ENCODE results near the gene OR13J1. TPM values are rescaled to one million over a fixed set of nuclear protein-coding genes. Genes with fewer than 3 reads are reported as not detected.

Gene OR13J1
- total and polyA plus RNA-seq, 2 experiments from 2014 or later = 0.15 TPM; not detected in 1

DNA sequence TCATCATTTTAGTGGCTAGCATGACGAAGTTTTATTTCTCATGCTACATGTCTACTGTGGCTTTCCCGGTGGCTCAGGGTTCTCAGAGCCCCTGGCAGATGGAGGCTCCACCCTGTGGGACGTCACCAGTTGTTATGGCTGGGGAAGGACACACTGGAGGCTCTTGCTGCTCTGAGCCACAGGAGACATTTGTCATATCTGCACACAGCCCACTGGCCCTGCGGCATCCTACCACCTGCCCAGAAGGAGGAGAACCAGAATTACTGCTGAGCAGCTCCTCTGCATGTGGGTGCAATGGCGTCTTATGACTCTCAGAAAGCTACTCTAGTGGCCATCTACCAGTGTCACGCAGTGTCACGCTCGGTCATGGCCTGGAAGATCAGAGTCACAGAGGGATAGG lies 6.6 kb downstream of the OR13J1 start (continued):
- TF ChIP-seq, protein P1, sequence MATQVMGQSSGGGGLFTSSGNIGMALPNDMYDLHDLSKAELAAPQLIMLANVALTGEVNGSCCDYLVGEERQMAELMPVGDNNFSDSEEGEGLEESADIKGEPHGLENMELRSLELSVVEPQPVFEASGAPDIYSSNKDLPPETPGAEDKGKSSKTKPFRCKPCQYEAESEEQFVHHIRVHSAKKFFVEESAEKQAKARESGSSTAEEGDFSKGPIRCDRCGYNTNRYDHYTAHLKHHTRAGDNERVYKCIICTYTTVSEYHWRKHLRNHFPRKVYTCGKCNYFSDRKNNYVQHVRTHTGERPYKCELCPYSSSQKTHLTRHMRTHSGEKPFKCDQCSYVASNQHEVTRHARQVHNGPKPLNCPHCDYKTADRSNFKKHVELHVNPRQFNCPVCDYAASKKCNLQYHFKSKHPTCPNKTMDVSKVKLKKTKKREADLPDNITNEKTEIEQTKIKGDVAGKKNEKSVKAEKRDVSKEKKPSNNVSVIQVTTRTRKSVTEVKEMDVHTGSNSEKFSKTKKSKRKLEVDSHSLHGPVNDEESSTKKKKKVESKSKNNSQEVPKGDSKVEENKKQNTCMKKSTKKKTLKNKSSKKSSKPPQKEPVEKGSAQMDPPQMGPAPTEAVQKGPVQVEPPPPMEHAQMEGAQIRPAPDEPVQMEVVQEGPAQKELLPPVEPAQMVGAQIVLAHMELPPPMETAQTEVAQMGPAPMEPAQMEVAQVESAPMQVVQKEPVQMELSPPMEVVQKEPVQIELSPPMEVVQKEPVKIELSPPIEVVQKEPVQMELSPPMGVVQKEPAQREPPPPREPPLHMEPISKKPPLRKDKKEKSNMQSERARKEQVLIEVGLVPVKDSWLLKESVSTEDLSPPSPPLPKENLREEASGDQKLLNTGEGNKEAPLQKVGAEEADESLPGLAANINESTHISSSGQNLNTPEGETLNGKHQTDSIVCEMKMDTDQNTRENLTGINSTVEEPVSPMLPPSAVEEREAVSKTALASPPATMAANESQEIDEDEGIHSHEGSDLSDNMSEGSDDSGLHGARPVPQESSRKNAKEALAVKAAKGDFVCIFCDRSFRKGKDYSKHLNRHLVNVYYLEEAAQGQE (IDR thresholded peaks at IDR 0.05; ENCODE audit: unreplicated experiment) = no peak
- TF ChIP-seq POLR2AphosphoS5 (IDR thresholded peaks at IDR 0.05; ENCODE audit: low read depth) (no peak), CREB1 (CRISPR knock-in tag; IDR thresholded peaks at IDR 0.05; ENCODE audit: low read depth) (no peak), ZNF331 (CRISPR knock-in tag; IDR thresholded peaks at IDR 0.05; ENCODE audit: low read depth) (no peak), EZH2phosphoT487 (IDR thresholded peaks at IDR 0.05; ENCODE audit: unreplicated experiment) (no peak), EZH2 (IDR thresholded peaks at IDR 0.05; ENCODE audit: low read depth, unreplicated experiment) (no peak)
- TF ChIP-seq, protein P2, sequence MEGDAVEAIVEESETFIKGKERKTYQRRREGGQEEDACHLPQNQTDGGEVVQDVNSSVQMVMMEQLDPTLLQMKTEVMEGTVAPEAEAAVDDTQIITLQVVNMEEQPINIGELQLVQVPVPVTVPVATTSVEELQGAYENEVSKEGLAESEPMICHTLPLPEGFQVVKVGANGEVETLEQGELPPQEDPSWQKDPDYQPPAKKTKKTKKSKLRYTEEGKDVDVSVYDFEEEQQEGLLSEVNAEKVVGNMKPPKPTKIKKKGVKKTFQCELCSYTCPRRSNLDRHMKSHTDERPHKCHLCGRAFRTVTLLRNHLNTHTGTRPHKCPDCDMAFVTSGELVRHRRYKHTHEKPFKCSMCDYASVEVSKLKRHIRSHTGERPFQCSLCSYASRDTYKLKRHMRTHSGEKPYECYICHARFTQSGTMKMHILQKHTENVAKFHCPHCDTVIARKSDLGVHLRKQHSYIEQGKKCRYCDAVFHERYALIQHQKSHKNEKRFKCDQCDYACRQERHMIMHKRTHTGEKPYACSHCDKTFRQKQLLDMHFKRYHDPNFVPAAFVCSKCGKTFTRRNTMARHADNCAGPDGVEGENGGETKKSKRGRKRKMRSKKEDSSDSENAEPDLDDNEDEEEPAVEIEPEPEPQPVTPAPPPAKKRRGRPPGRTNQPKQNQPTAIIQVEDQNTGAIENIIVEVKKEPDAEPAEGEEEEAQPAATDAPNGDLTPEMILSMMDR (conservative IDR thresholded peaks at IDR 0.05; ENCODE audit: low read depth in 2 of 2) = no peak
- TF ChIP-seq, protein P3, sequence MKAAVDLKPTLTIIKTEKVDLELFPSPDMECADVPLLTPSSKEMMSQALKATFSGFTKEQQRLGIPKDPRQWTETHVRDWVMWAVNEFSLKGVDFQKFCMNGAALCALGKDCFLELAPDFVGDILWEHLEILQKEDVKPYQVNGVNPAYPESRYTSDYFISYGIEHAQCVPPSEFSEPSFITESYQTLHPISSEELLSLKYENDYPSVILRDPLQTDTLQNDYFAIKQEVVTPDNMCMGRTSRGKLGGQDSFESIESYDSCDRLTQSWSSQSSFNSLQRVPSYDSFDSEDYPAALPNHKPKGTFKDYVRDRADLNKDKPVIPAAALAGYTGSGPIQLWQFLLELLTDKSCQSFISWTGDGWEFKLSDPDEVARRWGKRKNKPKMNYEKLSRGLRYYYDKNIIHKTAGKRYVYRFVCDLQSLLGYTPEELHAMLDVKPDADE (IDR thresholded peaks at IDR 0.05) = no peak

DNA sequence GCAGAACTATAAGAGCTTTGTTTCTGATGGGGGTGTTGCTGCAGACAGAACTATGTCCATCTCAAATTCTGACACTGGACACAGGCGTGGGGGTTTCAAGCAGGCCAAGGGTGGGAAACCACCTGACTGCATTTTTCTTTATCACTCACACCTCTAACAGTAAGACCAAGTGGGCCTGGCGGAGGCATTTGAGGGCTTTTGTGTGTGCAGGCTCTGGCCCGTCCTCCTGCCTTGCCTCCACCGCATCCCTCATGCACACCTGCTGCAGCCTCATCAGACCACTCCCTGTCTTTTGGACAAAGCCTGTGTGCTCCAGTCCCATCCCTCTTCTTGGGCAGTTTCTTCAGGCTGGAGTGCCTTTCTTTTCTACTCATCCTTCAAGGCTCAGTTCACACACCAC lies 7.9 kb downstream of the OR13J1 start:
- H3K9me3 Mint-ChIP-seq = no peaks in the 10 kb centered on the region
- TF ChIP-seq, protein P2 (conservative IDR thresholded peaks at IDR 0.05; ENCODE audit: low read depth in 2 of 2) = no peak
- TF ChIP-seq JUNB (IDR thresholded peaks at IDR 0.05; ENCODE audit: unreplicated experiment) (no peak), EZH2phosphoT487 (IDR thresholded peaks at IDR 0.05; ENCODE audit: unreplicated experiment) (no peak), NANOG (IDR thresholded peaks at IDR 0.05; ENCODE audit: borderline replicate concordance) (no peak), CREB1 (CRISPR knock-in tag; IDR thresholded peaks at IDR 0.05; ENCODE audit: low read depth) (no peak), STAT1 (IDR thresholded peaks at IDR 0.05; ENCODE audit: unreplicated experiment) (no peak), ZNF331 (CRISPR knock-in tag; IDR thresholded peaks at IDR 0.05; ENCODE audit: low read depth) (no peak)
- TF ChIP-seq, protein P3 (IDR thresholded peaks at IDR 0.05) = no peak
- TF ChIP-seq, protein P1 (IDR thresholded peaks at IDR 0.05; ENCODE audit: unreplicated experiment) = no peak

More for the DNA sequence above, 7.9 kb downstream of the OR13J1 start:
- no peak overlapping the region for H3K4me3 ChIP-seq
- no peak for ATAC-seq
- no peaks in the 10 kb centered on the region for H3K9me2 ChIP-seq (ENCODE audit: insufficient read depth)
- Mint-ChIP-seq H3K36me3 (ENCODE audit: low read depth) (no peaks in the 10 kb centered on the region; the same call in 2 of the 3 replicates), H3K27me3 (ENCODE audit: insufficient read depth, low read depth, poor library complexity) (peaks cover 13% of the 10 kb centered on the region), H3K4me1 (peaks cover 6% of the 10 kb centered on the region), H3K4me3 (no peak overlapping the region), H3K27ac (no peak overlapping the region)
- H4K20me1 ChIP-seq (replicated peaks; ENCODE audit: insufficient read depth) = no peaks in the 10 kb centered on the region
- no peaks in the 10 kb centered on the region for H3K36me3 ChIP-seq (ENCODE audit: insufficient read depth)
- no peaks in the 10 kb centered on the region for H3K27me3 ChIP-seq (ENCODE audit: insufficient read depth)
- no peaks in the 10 kb centered on the region for H3F3A ChIP-seq (replicated peaks; ENCODE audit: low read depth)
- H3K4me2 ChIP-seq = no peak overlapping the region
- DNase-seq (ENCODE audit: low spot score) = no peak
- peaks cover 7% of the 10 kb centered on the region; the same call in 1 of the 2 replicates for H3K4me1 ChIP-seq (ENCODE audit: insufficient read depth)
- no peaks in the 10 kb centered on the region for H3K79me2 ChIP-seq (replicated peaks; ENCODE audit: insufficient read depth)
- no peak overlapping the region for H2AFZ ChIP-seq
- H3K27ac ChIP-seq (ENCODE audit: low read depth) = no peak overlapping the region

All from GM23338 (cell line).